Neural cell (in vitro differentiated cells): Measurements from ENCODE around the gene DLST.

Source experiments
- CTCF ChIP-seq: fragments of 450-650 bp; IDR thresholded peaks from 2 replicates; pipeline ENCODE4 v1.5.1; 2014; ENCODE audit warnings: antibody characterized with exemption, mild to moderate bottlenecking, moderate library complexity; ENCODE audit not compliant: poor library complexity, severe bottlenecking
- EZH2 ChIP-seq: fragments of 200-600, 300-800 bp; shearing (Covaris generic), sonication (generic); IDR thresholded peaks from 2 replicates; pipeline ENCODE4 v1.6.1; 2014; ENCODE audit warnings: antibody characterized with exemption, low read length, borderline replicate concordance, mild to moderate bottlenecking; ENCODE audit not compliant: insufficient read depth, poor library complexity, severe bottlenecking
- POLR2AphosphoS5 ChIP-seq: IDR thresholded peaks from 2 replicates; pipeline ENCODE4 v1.6.1; 2012
- TAF1 ChIP-seq: IDR thresholded peaks from 2 replicates; pipeline ENCODE4 v1.6.1; 2012; ENCODE audit warnings: low read depth

- no peak for TF ChIP-seq EZH2
- no peak for TF ChIP-seq CTCF
- no peak for TF ChIP-seq TAF1
- TF ChIP-seq POLR2AphosphoS5 = no peak
Observed at GRCh38 chr14:74852922-74853530, 28.7 kb upstream of the DLST start.
